HL-60/S4 (cell line): ENCODE measurements around the gene ITPR1.

Source experiments
- in situ Hi-C: fragments of 300-500 bp; cut with MboI; formaldehyde crosslinking; loops from 2 replicates; pipeline ENCODE4 v1.14.3; 2022; ENCODE audit warnings: low sequenced_read_pairs

The ITPR1 gene

GRCh38 chr3:4710191-4710590, 217.0 kb downstream of the ITPR1 start:
- in situ Hi-C loops = no loop called here

DNA sequence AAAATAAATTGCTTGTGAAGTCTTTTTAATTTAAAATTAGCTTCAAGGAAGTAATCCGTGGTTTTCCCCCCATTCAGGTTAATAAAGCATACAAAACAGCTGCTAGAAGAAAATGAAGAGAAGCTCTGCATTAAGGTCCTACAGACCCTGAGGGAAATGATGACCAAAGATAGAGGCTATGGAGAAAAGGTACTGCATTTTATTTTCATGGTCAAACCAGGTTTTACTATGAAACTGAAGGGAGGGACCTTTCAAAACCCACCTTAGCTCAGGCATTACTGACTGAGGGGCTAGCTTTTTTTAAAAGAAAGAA, 218.5 kb downstream of the ITPR1 start:
- in situ Hi-C loops = no loop called here

- in situ Hi-C loops = no loop called here
These were observed 219.0 kb downstream of the ITPR1 start for GRCh38 chr3:4712109-4712508.

GRCh38 chr3:4714045-4714444, 220.9 kb downstream of the ITPR1 start:
- in situ Hi-C loops = no loop called here

GRCh38 chr3:4716266-4716665, 223.1 kb downstream of the ITPR1 start:
- in situ Hi-C loops = no loop called here

DNA sequence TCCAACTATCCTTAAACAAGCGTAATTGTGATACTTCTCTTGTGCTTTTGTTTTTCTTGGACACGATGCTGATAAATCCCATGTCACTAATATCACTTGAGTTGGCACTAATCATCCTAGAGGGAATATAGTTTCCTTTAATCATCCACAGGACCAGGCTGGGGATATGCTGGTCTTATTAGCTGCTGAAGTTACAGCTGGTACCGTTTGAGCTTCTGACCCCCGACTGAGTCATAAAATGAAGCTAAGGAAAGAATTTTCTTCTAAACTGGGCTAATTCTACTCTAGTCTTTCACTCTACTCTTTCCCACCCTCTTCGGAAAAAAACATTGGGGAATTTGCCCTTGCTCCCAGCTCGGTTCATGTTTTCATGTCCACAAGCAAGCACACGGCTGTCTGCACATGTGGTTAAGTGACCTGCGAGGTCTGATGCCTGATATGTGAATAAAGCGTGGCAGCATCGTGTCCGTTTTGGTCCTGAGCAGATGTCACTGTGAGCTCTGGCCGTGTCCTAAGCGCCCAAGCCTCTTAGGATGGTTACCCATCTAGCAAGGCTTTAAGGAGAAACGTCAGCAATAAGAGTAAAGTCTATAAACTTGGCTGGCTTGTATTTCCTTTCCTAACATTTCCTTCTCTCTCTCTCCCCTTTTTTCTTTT, 223.7 kb downstream of the ITPR1 start:
- in situ Hi-C loops = no loop called here

DNA sequence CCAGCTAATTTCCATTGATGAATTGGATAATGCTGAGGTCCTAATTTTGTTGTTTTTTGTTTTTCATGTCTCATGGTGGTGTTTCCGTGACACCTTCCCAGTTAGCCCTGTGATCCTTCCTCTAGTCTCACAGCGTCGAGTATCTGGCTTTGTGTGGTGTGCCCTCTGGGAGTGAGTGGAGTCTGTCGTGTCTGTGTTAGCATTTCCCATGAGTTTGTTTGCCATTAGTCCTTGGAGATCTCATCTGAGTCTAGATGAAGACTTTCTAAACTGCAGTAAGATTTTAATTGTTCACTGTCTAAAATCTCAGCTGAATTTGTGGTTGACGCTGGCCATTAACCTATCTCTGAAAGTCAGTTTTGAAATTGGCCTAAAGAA, 224.2 kb downstream of the ITPR1 start:
- in situ Hi-C loops = no loop called here

- in situ Hi-C loops = no loop called here
These were observed 225.1 kb downstream of the ITPR1 start for GRCh38 chr3:4718179-4718736.

DNA sequence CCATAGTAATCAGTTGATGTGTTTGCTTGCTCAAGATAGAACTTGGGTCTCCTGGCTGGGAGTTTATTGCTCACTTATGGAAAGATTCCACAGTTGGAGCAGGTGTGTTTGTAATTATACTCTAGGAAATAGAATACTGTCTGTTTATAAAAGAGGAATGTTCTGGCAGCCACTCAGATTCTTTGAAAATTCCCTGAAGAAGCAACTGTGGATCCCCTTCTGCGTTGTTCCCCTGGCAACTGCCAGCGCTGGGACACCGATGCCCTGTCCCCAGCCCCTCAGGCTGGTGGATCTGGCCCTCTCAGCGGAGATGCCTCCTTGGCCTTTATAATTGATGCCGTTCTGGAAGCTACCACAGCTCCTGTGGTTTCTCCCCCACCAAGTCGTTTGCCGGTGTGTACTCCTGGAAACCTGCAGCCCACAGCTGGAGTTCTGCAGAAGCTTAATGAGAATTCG, 225.9 kb downstream of the ITPR1 start:
- in situ Hi-C loops = no loop called here

DNA sequence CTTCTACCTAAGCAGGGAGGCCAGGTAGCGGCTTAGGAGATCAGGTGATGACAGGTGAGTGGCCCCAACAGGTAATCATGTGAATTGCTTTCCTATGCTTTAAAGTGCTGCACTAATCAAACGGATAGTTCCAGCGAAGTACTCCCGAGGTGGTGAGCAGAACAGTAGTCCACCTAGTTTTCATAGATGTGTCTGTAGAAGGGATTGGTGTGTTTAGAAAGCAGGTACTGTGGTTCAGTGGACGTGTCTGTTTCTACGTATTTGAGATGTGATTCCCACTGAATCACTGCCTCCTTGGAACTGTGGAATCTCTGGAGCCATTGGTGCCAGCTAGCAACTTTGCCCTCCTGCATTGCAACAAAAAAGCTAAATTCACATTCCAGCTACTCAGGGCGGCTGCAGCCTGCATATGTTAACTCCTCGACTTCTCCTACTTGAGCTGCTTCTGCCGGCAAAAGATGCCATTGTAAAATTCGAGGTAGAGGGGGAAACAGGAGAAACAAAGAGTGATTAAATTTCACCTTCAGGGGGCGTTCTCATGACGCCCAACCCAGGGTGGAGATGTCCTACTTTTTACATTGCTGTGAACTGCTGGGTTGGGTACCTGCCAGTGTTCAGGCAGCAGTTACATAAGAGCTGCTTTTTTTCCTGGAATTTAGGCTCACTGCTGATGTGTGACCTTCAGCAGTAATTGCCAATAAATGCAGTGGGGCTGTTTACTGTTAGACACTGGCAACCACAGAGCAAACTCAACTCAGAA, 227.3 kb downstream of the ITPR1 start:
- in situ Hi-C loops = loop anchor here (10.0 kb wide), 1 partner anchor 334 kb away; no protein-coding TSS in a partner anchor

DNA sequence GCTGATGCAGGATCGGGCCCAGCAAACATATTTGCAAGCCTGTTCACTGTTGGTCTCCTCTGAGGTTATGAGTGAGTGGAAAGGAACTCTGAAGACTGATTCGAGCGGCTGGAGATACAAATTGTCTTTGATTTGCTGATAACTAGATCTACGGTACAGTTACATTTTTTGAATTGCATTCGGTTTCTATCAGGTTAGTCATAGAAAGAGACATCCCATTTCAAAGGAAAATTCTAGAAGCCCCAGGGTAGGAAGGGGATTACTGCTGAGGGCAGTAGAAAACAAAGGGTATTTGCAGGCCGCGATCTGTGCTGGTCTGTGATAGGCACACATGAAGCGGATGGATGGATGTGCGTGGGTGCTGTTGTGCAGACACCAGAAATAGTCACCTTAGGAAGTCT, 228.4 kb downstream of the ITPR1 start:
- in situ Hi-C loops = loop anchor here (10.0 kb wide), 1 partner anchor 333 kb away; no protein-coding TSS in a partner anchor

DNA sequence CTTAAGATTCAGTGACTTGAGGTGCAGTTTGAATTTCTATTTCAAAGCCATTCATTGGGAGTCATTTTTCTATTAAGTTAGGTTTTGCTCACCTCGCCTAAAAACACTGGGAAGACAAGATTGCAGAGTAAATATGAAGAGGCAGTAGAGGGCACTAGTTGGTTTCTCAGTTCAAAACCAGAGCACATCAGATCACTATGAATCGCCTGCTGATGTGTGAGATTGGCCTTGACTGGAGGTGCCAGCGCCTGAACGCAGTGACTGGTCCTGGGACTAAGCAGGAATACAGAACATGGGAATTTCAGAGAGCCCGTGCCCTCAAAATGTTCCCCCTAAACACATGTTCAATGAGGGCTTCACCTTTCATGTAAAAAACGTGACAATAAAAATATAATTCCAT, 229.0 kb downstream of the ITPR1 start:
- in situ Hi-C loops = loop anchor here (10.0 kb wide), 1 partner anchor 333 kb away; no protein-coding TSS in a partner anchor

DNA sequence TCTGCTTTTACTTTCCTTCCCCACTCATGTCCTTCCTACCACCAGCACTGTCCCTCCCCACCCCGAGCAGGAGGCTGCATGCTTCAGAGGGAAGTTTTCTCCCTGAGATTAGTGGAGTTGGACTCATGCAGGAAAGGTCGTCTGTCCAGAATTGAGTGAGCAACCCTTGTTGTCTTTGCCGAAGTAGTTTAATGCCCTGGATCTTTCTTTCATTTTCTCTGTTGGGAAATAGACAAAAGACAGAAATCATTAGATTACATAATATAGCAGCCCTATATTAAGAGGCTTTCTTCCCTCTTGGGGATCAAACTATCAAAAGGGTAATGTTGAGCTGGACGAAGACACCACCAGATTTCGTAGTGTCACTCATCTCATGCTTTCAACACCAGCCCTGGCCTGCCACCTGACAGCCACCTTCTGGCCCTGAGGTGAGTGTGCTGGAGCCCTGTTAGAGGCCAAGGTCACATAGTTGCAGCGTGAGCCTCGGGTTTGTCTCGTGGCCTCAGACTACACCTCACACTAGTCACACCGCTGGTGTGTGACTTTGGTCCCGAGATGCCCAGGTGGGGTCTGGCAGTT, 231.0 kb downstream of the ITPR1 start:
- in situ Hi-C loops = loop anchor here (10.0 kb wide), 1 partner anchor 331 kb away; no protein-coding TSS in a partner anchor

GRCh38 chr3:4726549-4726948, 233.4 kb downstream of the ITPR1 start:
- in situ Hi-C loops = loop anchor here (10.0 kb wide), 1 partner anchor 328 kb away; no protein-coding TSS in a partner anchor

DNA sequence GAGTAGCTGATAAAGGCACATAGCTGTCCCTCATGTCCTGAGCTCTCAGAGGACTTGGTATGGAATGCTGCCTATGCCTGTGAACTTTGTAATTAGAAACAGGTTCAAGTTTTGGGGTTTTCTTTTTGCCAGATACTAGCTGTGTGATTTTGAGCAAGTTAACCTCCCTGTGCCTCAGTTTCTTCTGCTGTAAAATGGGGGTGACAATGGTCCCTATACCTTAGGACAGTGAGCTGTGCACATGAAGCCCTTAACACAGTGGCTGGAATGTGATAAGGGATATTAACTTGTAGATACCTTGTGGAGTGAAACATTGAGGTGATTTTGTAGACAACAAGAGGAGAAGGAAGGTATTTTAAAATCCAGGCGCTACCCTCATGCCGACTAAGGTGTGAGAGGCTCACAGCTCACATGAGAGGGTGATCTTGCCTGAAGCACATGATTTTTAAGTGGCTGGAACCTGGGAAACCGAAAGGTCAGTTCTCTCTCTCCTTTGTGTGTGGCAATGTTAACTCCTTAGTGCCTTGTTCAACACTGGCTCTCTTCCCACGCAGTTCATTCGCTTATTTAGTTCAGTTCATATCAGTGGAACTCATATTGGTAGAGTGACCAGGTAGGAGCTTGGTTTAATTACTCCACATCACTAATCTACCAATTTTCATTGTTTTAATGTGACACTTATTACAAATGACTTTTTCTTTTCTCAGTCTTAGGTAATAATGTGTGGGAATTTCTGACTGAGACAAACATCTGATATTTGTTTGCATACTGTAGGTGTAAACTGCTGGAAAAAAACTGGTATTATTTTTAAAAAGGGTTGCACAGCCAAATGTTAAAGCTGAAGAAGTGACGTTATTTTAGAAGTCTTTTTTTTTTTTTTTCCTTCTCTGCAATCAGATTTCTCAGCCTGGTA, 236.2 kb downstream of the ITPR1 start:
- in situ Hi-C loops = loop anchor here (10.0 kb wide), 1 partner anchor 325 kb away; no protein-coding TSS in a partner anchor

GRCh38 chr3:4730719-4731118, 237.6 kb downstream of the ITPR1 start:
- in situ Hi-C loops = no loop called here

GRCh38 chr3:4731543-4732111, 238.5 kb downstream of the ITPR1 start:
- in situ Hi-C loops = no loop called here

DNA sequence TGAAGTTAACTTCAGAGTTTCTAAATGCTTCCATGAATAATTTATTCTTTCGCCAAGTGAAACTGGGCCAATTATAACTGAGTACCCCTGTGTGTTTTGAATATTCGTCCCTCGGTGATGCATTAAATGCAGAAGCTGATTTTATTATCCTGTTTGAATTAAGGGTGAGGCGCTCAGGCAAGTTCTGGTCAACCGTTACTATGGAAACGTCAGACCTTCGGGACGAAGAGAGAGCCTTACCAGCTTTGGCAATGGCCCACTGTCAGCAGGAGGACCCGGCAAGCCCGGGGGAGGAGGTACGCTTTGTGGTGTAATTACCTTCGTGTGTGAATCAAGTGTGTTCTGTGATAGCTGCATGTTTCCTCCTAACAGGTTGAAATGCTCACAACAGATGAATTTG, 239.8 kb downstream of the ITPR1 start:
- in situ Hi-C loops = no loop called here

DNA sequence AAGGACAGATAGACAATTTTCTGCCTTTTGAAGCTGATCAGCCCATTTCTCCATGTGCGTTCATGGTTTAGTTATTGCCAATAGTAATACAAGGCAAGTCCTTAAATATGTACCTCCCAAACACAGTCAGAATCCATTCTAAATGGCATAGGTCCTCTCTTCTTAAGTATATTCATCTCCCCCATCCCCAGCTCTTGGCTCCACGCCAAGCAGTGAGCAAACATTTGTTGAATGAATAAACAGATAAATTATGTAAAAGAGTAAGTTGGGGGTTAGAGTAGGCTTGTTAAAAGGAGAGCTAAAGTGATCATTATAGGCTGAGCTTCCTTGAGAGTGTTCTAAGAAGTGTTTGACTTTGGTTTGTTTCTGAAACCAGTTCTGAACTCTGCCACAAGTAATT, 241.3 kb downstream of the ITPR1 start:
- in situ Hi-C loops = no loop called here

- in situ Hi-C loops = no loop called here
These were observed 242.1 kb downstream of the ITPR1 start for GRCh38 chr3:4735243-4735642.
